IPS-20b (cell line): ENCODE results near the gene GAL3ST1.
"Not testable (repeated sequence)": the region's sequence is repeated elsewhere in the genome, so short reads cannot be mapped to it uniquely, and the experiment has no call there.

Experiments
- H3K27ac ChIP-seq: one replicate; pipeline ENCODE4 v1.5.1; 2013; ENCODE audit warnings: low read length
- H3K27me3 ChIP-seq: 2 replicates; pipeline ENCODE4 v1.6.1; 2013; ENCODE audit warnings: mild to moderate bottlenecking, low read length, inconsistent platforms; ENCODE audit not compliant: insufficient read depth
- H3K36me3 ChIP-seq: 2 replicates; pipeline ENCODE4 v1.6.1; 2013; ENCODE audit warnings: low read depth, mild to moderate bottlenecking, inconsistent platforms, low read length, moderate library complexity; ENCODE audit not compliant: insufficient read depth
- H3K4me1 ChIP-seq: 2 replicates; pipeline ENCODE4 v1.6.1; 2013; ENCODE audit warnings: mild to moderate bottlenecking, control low read depth, inconsistent platforms, low read length, moderate library complexity; ENCODE audit not compliant: insufficient read depth
- H3K4me3 ChIP-seq: 2 replicates; pipeline ENCODE4 v1.5.1; 2013; ENCODE audit warnings: mild to moderate bottlenecking, low read length, inconsistent platforms
- H3K9ac ChIP-seq: 2 replicates; pipeline ENCODE4 v1.6.1; 2013; ENCODE audit warnings: low read depth, mild to moderate bottlenecking, inconsistent platforms, low read length, moderate library complexity
- H3K9me3 ChIP-seq: 2 replicates; pipeline ENCODE4 v1.6.1; 2013; ENCODE audit warnings: mild to moderate bottlenecking, low read depth, low read length, inconsistent platforms; ENCODE audit not compliant: insufficient read depth

GAL3ST1 gene

GRCh38 chr22:30573594-30574094 lies 821 bp downstream of the GAL3ST1 start:
- peak overlapping the region; percentile 76; the same call in 1 of the 2 replicates for H3K9ac ChIP-seq
- H3K36me3 ChIP-seq: peaks cover 32% of the 10 kb centered on the region
- no peaks in the 10 kb centered on the region for H3K27me3 ChIP-seq
- H3K9me3 ChIP-seq: no peaks in the 10 kb centered on the region
- peak overlapping the region; percentile 78; the same call in 1 of the 2 replicates for H3K4me3 ChIP-seq
- peaks cover 9% of the 10 kb centered on the region; the same call in 1 of the 2 replicates for H3K4me1 ChIP-seq
- no peak overlapping the region for H3K27ac ChIP-seq

GRCh38 chr22:30572840-30573593 lies 1.4 kb downstream of the GAL3ST1 start:
- Histone ChIP-seq H3K9me3 (no peaks in the 10 kb centered on the region), H3K36me3 (peaks cover 26% of the 10 kb centered on the region), H3K27ac (no peak overlapping the region), H3K27me3 (no peaks in the 10 kb centered on the region), H3K9ac (no peak overlapping the region), H3K4me1 (peaks cover 9% of the 10 kb centered on the region; the same call in 1 of the 2 replicates), H3K4me3 (no peak overlapping the region)

GRCh38 chr22:30572210-30572609 lies 2.3 kb downstream of the GAL3ST1 start:
- H3K36me3 ChIP-seq: peaks cover 18% of the 10 kb centered on the region
- H3K27me3 ChIP-seq: no peaks in the 10 kb centered on the region
- H3K4me1 ChIP-seq: peaks cover 9% of the 10 kb centered on the region; the same call in 1 of the 2 replicates
- H3K9me3 ChIP-seq: no peaks in the 10 kb centered on the region
- H3K27ac ChIP-seq: no peak overlapping the region
- no peak overlapping the region for H3K4me3 ChIP-seq
- H3K9ac ChIP-seq: no peak overlapping the region

GRCh38 chr22:30569674-30570202 lies 4.7 kb downstream of the GAL3ST1 start:
- Histone ChIP-seq H3K9ac (no peak overlapping the region), H3K4me1 (peaks cover 9% of the 10 kb centered on the region; the same call in 1 of the 2 replicates), H3K9me3 (no peaks in the 10 kb centered on the region), H3K36me3 (no peaks in the 10 kb centered on the region), H3K27ac (no peak overlapping the region), H3K4me3 (no peak overlapping the region), H3K27me3 (no peaks in the 10 kb centered on the region)

- no peaks in the 10 kb centered on the region for H3K36me3 ChIP-seq
- H3K9me3 ChIP-seq: no peaks in the 10 kb centered on the region
- H3K9ac ChIP-seq: no peak overlapping the region
- H3K4me1 ChIP-seq: 0 out of 2 replicates have a peak, but pooled peaks cover 2% of the 10 kb centered on the region
- H3K4me3 ChIP-seq: no peak overlapping the region
- H3K27me3 ChIP-seq: no peaks in the 10 kb centered on the region
- H3K27ac ChIP-seq: no peak overlapping the region
These were observed 6.2 kb downstream of the GAL3ST1 start for GRCh38 chr22:30568137-30568805.

- not testable (repeated sequence) for H3K9ac ChIP-seq, H3K27me3 ChIP-seq, H3K4me3 ChIP-seq, H3K27ac ChIP-seq, H3K36me3 ChIP-seq, H3K4me1 ChIP-seq, H3K9me3 ChIP-seq
These were observed 7.2 kb downstream of the GAL3ST1 start for GRCh38 chr22:30567277-30567676.

- no peak overlapping the region for H3K9ac ChIP-seq
These were observed 8.3 kb downstream of the GAL3ST1 start for GRCh38 chr22:30566125-30566524.

GRCh38 chr22:30565341-30565740 lies 9.1 kb downstream of the GAL3ST1 start:
- H3K9me3 ChIP-seq: no peaks in the 10 kb centered on the region
- H3K9ac ChIP-seq: no peak overlapping the region
- H3K4me1 ChIP-seq: peaks cover 9% of the 10 kb centered on the region; the same call in 1 of the 2 replicates
- no peak overlapping the region for H3K27ac ChIP-seq
- no peak overlapping the region for H3K4me3 ChIP-seq
- no peaks in the 10 kb centered on the region for H3K27me3 ChIP-seq
- no peaks in the 10 kb centered on the region for H3K36me3 ChIP-seq

More at GRCh38 chr22:30566125-30566524, 8.3 kb downstream of the GAL3ST1 start:
- H3K4me1 ChIP-seq: peaks cover 7% of the 10 kb centered on the region; the same call in 1 of the 2 replicates
- H3K27ac ChIP-seq: no peak overlapping the region
- no peaks in the 10 kb centered on the region for H3K9me3 ChIP-seq
- H3K27me3 ChIP-seq: no peaks in the 10 kb centered on the region
- H3K4me3 ChIP-seq: no peak overlapping the region
- no peaks in the 10 kb centered on the region for H3K36me3 ChIP-seq

GRCh38 chr22:30564761-30565119 lies 9.7 kb downstream of the GAL3ST1 start:
- Histone ChIP-seq H3K36me3 (no peaks in the 10 kb centered on the region), H3K27me3 (no peaks in the 10 kb centered on the region), H3K4me1 (peaks cover 11% of the 10 kb centered on the region; the same call in 1 of the 2 replicates), H3K9ac (no peak overlapping the region), H3K9me3 (no peaks in the 10 kb centered on the region), H3K27ac (no peak overlapping the region), H3K4me3 (no peak overlapping the region)

GRCh38 chr22:30564045-30564760 lies 10.3 kb downstream of the GAL3ST1 start:
- no peak overlapping the region for H3K27ac ChIP-seq
- peaks cover 11% of the 10 kb centered on the region; the same call in 1 of the 2 replicates for H3K4me1 ChIP-seq
- H3K9ac ChIP-seq: no peak overlapping the region
- H3K9me3 ChIP-seq: no peaks in the 10 kb centered on the region
- no peak overlapping the region for H3K4me3 ChIP-seq
- no peaks in the 10 kb centered on the region for H3K27me3 ChIP-seq
- H3K36me3 ChIP-seq: no peaks in the 10 kb centered on the region

- Histone ChIP-seq H3K4me3 (no peak overlapping the region), H3K9me3 (no peaks in the 10 kb centered on the region), H3K9ac (no peak overlapping the region), H3K4me1 (peaks cover 11% of the 10 kb centered on the region; the same call in 1 of the 2 replicates), H3K36me3 (no peaks in the 10 kb centered on the region), H3K27me3 (no peaks in the 10 kb centered on the region), H3K27ac (no peak overlapping the region)
These were observed 12.1 kb downstream of the GAL3ST1 start for GRCh38 chr22:30562366-30562765.
